Endothelial cell of umbilical vein (primary cell): Measurements from ENCODE around the gene RACGAP1.

ENCODE experiments used
- EZH2 ChIP-seq: IDR thresholded peaks from 2 replicates; pipeline ENCODE4 v1.6.1; 2012; ENCODE audit warnings: borderline replicate concordance, low read depth, mild to moderate bottlenecking, moderate library complexity, low read length, inconsistent platforms; ENCODE audit not compliant: severe bottlenecking
- FOS ChIP-seq: IDR thresholded peaks from 2 replicates; pipeline ENCODE4 v1.6.1; 2011; ENCODE audit warnings: mild to moderate bottlenecking, low read length, moderate library complexity, borderline replicate concordance; ENCODE audit not compliant: insufficient read depth
- JUN ChIP-seq: IDR thresholded peaks from 2 replicates; pipeline ENCODE4 v1.6.1; 2011; ENCODE audit warnings: borderline replicate concordance, low read depth; ENCODE audit not compliant: insufficient read length, insufficient read depth
- MYC ChIP-seq: IDR thresholded peaks from one replicate; pipeline ENCODE4 v1.6.1; 2011; ENCODE audit warnings: mild to moderate bottlenecking, low read depth, low read length
- POLR2A ChIP-seq: IDR thresholded peaks from 2 replicates; pipeline ENCODE4 v1.6.1; 2012; ENCODE audit warnings: low read depth, mild to moderate bottlenecking, control low read depth, low read length
- POLR2AphosphoS5 ChIP-seq: IDR thresholded peaks from 2 replicates; pipeline ENCODE4 v1.6.1; 2012; ENCODE audit warnings: low read depth, mild to moderate bottlenecking, control low read depth, low read length, moderate library complexity; ENCODE audit not compliant: insufficient read depth
- TF ChIP-seq, protein P1 (sequence below), 2 donors: IDR thresholded peaks; 1 replicate in 1 of 2; 2 replicates in 1 of 2; pipeline ENCODE4 v1.5.1; 2011; ENCODE audit warnings: low read length in 2 of 2, mild to moderate bottlenecking in 2 of 2, moderate library complexity in 2 of 2, control low read depth in 1 of 2, inconsistent platforms in 1 of 2, low read depth in 1 of 2; ENCODE audit not compliant: insufficient read depth in 1 of 2; ENCODE audit errors: extremely low read depth in 1 of 2
- TF ChIP-seq, protein P2 (sequence below): IDR thresholded peaks from 2 replicates; pipeline ENCODE4 v1.6.1; 2011; ENCODE audit not compliant: insufficient read depth, insufficient read length

DNA sequence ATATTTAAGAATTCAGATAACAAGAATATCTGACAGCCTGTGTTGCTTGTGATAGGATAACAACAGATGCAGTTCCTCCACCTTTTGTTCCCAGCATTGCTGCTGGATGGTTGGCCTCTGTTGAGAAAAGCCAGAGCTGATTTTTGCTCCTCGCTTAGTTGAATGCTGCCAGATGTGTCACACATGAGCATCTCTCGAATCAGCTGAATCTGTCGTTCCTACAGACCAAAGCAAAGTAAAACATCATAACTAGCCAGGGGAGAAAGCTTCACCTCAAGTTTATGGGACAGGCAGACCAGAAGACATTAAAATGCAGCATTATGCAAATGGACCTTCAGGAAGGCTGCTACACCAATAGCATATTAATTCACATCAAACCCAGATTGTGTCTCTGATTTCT, 20.1 kb downstream of the RACGAP1 start:
- TF ChIP-seq, protein P1, sequence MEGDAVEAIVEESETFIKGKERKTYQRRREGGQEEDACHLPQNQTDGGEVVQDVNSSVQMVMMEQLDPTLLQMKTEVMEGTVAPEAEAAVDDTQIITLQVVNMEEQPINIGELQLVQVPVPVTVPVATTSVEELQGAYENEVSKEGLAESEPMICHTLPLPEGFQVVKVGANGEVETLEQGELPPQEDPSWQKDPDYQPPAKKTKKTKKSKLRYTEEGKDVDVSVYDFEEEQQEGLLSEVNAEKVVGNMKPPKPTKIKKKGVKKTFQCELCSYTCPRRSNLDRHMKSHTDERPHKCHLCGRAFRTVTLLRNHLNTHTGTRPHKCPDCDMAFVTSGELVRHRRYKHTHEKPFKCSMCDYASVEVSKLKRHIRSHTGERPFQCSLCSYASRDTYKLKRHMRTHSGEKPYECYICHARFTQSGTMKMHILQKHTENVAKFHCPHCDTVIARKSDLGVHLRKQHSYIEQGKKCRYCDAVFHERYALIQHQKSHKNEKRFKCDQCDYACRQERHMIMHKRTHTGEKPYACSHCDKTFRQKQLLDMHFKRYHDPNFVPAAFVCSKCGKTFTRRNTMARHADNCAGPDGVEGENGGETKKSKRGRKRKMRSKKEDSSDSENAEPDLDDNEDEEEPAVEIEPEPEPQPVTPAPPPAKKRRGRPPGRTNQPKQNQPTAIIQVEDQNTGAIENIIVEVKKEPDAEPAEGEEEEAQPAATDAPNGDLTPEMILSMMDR (IDR thresholded peaks at IDR 0.05; ENCODE audit: extremely low read depth in 1 of 2, insufficient read depth in 1 of 2, low read depth in 1 of 2, low read length in 2 of 2) = no peak
- TF ChIP-seq POLR2A (no peak), POLR2AphosphoS5 (no peak), FOS (no peak), EZH2 (no peak), MYC (no peak), JUN (no peak)
- TF ChIP-seq, protein P2, sequence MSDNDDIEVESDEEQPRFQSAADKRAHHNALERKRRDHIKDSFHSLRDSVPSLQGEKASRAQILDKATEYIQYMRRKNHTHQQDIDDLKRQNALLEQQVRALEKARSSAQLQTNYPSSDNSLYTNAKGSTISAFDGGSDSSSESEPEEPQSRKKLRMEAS = no peak
